Loucy (cell line): ENCODE measurements around the gene BFSP1.

Experiments used
- H2AFZ ChIP-seq: fragments of 200-600 bp; sonication (generic); 2 replicates; pipeline ENCODE4 v1.6.0; 2016; ENCODE audit warnings: antibody characterized with exemption, mild to moderate bottlenecking, low read length, moderate library complexity
- H3F3A ChIP-seq: fragments of 200-600 bp; 2 replicates; pipeline ENCODE4 v1.6.0; 2016; ENCODE audit warnings: antibody characterized with exemption, low read depth, mild to moderate bottlenecking
- H3K27me3 ChIP-seq: fragments of 200-600 bp; sonication (generic); 2 replicates; pipeline ENCODE4 v1.6.1; 2014; ENCODE audit warnings: low read length, mild to moderate bottlenecking; ENCODE audit not compliant: insufficient read depth, poor library complexity, severe bottlenecking
- H3K36me3 ChIP-seq: fragments of 200-600 bp; sonication (generic); 2 replicates; pipeline ENCODE4 v1.6.1; 2016; ENCODE audit warnings: low read length; ENCODE audit not compliant: insufficient read depth
- H3K4me1 ChIP-seq: fragments of 200-600 bp; sonication (generic); 2 replicates; pipeline ENCODE4 v1.5.1; 2014; ENCODE audit warnings: low read length, mild to moderate bottlenecking; ENCODE audit not compliant: insufficient read depth, poor library complexity, severe bottlenecking
- H3K4me2 ChIP-seq: fragments of 200-600 bp; sonication (generic); 2 replicates; pipeline ENCODE4 v1.6.0; 2014; ENCODE audit warnings: antibody characterized with exemption, low read length, low read depth, mild to moderate bottlenecking; ENCODE audit not compliant: poor library complexity, severe bottlenecking
- H3K4me3 ChIP-seq: fragments of 200-600 bp; sonication (generic); 2 replicates; pipeline ENCODE4 v1.5.1; 2014; ENCODE audit warnings: low read length, mild to moderate bottlenecking, mixed read lengths; ENCODE audit not compliant: poor library complexity, severe bottlenecking
- H3K79me2 ChIP-seq: fragments of 200-600 bp; sonication (generic); 2 replicates; pipeline ENCODE4 v1.6.1; 2014; ENCODE audit warnings: low read length; ENCODE audit not compliant: insufficient read depth
- H3K9ac ChIP-seq: fragments of 200-600 bp; sonication (generic); 2 replicates; pipeline ENCODE4 v1.6.0; 2014; ENCODE audit warnings: mild to moderate bottlenecking, low read depth, low read length, moderate library complexity; ENCODE audit not compliant: poor library complexity, severe bottlenecking
- H3K9me2 ChIP-seq: fragments of 200-600 bp; sonication (generic); replicated peaks from 2 replicates; pipeline ENCODE4 v1.6.1; 2016; ENCODE audit warnings: low read depth, low read length, mixed read lengths
- H3K9me3 ChIP-seq: fragments of 200-600 bp; sonication (generic); 2 replicates; pipeline ENCODE4 v1.6.1; 2014; ENCODE audit warnings: mild to moderate bottlenecking, antibody characterized with exemption, low read length, low read depth; ENCODE audit not compliant: insufficient read depth
- H4K20me1 ChIP-seq: fragments of 200-600 bp; sonication (generic); 2 replicates; pipeline ENCODE4 v1.6.0; 2014; ENCODE audit warnings: antibody characterized with exemption, low read length, mild to moderate bottlenecking; ENCODE audit not compliant: insufficient read depth, poor library complexity, severe bottlenecking
- EZH2phosphoT487 ChIP-seq: fragments of 200-600 bp; IDR thresholded peaks from 2 replicates; pipeline ENCODE4 v1.6.1; 2018; ENCODE audit warnings: antibody characterized with exemption, mild to moderate bottlenecking, moderate library complexity, borderline replicate concordance
- TF ChIP-seq, protein P1 (sequence below): fragments of 200-600 bp; sonication (generic); conservative IDR thresholded peaks from 2 replicates; pipeline ENCODE4 v1.5.1; 2014; ENCODE audit warnings: mild to moderate bottlenecking, antibody characterized with exemption, low read length

Gene BFSP1

DNA sequence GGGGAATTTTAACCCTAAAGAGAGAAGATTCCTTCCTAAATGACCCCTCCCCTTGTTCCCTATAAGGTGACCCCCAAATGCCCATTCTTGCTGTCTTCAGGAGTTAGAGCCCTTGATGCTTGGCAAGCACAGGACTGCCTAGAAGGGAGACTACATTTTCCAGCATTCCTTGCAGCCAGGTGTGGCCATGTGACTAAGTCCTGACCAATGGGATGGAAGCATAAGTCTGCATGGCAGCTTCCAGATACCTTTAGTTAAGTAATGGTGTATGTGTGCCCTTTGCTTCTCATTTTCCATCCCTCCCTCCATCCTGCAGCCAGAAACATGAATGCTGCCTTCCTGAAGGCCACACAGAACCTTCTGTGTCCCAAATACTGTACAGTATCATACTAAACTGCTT, 5.5 kb downstream of the BFSP1 start:
- Histone ChIP-seq H3K4me1 (peaks cover 5% of the 10 kb centered on the region), H3K9me2 (no peaks in the 10 kb centered on the region), H3K4me2 (no peak overlapping the region), H3F3A (no peaks in the 10 kb centered on the region), H2AFZ (peak overlapping the region; percentile 73; the same call in 1 of the 2 replicates), H3K27me3 (no peaks in the 10 kb centered on the region), H3K36me3 (no peaks in the 10 kb centered on the region), H3K9me3 (no peaks in the 10 kb centered on the region), H3K9ac (no peak overlapping the region), H3K79me2 (no peaks in the 10 kb centered on the region), H3K4me3 (no peak overlapping the region), H4K20me1 (no peaks in the 10 kb centered on the region)
- TF ChIP-seq, protein P1, sequence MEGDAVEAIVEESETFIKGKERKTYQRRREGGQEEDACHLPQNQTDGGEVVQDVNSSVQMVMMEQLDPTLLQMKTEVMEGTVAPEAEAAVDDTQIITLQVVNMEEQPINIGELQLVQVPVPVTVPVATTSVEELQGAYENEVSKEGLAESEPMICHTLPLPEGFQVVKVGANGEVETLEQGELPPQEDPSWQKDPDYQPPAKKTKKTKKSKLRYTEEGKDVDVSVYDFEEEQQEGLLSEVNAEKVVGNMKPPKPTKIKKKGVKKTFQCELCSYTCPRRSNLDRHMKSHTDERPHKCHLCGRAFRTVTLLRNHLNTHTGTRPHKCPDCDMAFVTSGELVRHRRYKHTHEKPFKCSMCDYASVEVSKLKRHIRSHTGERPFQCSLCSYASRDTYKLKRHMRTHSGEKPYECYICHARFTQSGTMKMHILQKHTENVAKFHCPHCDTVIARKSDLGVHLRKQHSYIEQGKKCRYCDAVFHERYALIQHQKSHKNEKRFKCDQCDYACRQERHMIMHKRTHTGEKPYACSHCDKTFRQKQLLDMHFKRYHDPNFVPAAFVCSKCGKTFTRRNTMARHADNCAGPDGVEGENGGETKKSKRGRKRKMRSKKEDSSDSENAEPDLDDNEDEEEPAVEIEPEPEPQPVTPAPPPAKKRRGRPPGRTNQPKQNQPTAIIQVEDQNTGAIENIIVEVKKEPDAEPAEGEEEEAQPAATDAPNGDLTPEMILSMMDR, result no peak
- TF ChIP-seq EZH2phosphoT487, result no peak

DNA sequence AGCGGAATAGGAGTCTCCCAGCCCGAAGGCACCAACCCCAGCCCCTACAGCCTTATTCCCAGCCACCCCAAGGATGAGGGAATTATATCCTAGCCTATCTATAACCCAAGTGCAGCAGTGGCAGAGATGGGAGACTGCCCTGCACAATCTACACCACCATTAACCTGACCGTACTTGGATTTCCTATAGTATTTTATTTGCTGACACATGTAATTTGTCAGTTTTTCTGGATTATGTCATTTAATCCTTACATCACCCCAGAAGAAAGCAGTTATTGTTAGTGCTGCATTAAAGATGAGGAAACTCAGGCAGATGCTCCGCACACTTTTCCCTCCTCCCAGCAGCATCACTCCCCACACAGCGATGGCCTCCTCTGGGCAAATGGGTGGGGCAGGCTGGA, 6.0 kb downstream of the BFSP1 start:
- TF ChIP-seq, protein P1, result no peak
- TF ChIP-seq EZH2phosphoT487, result no peak
- peaks cover 5% of the 10 kb centered on the region for H3K4me1 ChIP-seq
- H3K9me3 ChIP-seq, result no peaks in the 10 kb centered on the region
- H3K9ac ChIP-seq, result no peak overlapping the region
- H3K9me2 ChIP-seq, result no peaks in the 10 kb centered on the region
- H3K27me3 ChIP-seq, result no peaks in the 10 kb centered on the region
- H3K4me3 ChIP-seq, result no peak overlapping the region
- H4K20me1 ChIP-seq, result no peaks in the 10 kb centered on the region
- H3K4me2 ChIP-seq, result no peak overlapping the region
- H3F3A ChIP-seq, result no peaks in the 10 kb centered on the region
- H3K79me2 ChIP-seq, result no peaks in the 10 kb centered on the region
- H2AFZ ChIP-seq, result no peak overlapping the region
- H3K36me3 ChIP-seq, result no peaks in the 10 kb centered on the region

DNA sequence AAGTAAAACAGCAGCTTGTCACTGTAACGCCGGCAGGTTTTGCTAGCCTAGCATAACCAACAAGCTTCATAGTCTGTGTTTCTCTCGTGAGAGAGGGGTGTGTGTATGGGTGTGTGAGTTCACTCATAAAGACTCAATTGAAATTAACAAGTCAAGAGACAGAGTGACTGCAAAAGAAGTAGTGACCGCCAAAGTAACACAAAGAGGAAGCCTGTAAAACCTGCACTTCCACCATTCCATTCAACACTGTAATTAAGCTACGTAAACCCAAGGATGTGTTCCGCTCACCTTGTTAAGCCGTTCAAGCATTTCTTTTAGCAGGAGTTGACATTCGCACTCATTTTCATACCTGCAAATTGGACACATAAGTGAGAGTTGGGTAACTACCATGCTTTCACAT, 6.6 kb downstream of the BFSP1 start:
- Histone ChIP-seq H4K20me1 (no peaks in the 10 kb centered on the region), H3K4me1 (peaks cover 5% of the 10 kb centered on the region), H3K36me3 (no peaks in the 10 kb centered on the region), H3K4me3 (no peak overlapping the region), H3K9me2 (no peaks in the 10 kb centered on the region), H3K27me3 (no peaks in the 10 kb centered on the region), H3F3A (no peaks in the 10 kb centered on the region), H3K4me2 (no peak overlapping the region), H3K9ac (no peak overlapping the region), H3K79me2 (no peaks in the 10 kb centered on the region), H3K9me3 (no peaks in the 10 kb centered on the region), H2AFZ (no peak overlapping the region)
- TF ChIP-seq, protein P1, result no peak
- no peak for TF ChIP-seq EZH2phosphoT487
